Panc1 (cell line): Measurements from ENCODE around the gene GALT. TPM values are rescaled to one million over a fixed set of nuclear protein-coding genes. Genes with fewer than 3 reads are reported as not detected.

Experiments
- ATAC-seq: fragments of 200-7000 bp; cut with Tn5 transposase; 2 replicates; pipeline ENCODE4 v1.9.1; 2020; ENCODE audit warnings: mild to moderate bottlenecking, moderate library complexity
- BruUV-seq: library from RNA; stranded (reverse); fragments of 400-500 nt; replicated peaks from 2 replicates; lab custom pipeline; 2021; lab: Mats Ljungman, UMichigan
- CTCF ChIA-PET: fragments of 300-600 bp; sonication (Branson Sonifier 250); formaldehyde crosslinking; loops from one replicate; lab custom pipeline; 2022; ENCODE audit warnings: antibody characterized with exemption; lab: Charles Lee
- POLR2A ChIA-PET: fragments of 300-600 bp; sonication (Branson Sonifier 250); formaldehyde crosslinking; loops from one replicate; lab custom pipeline; 2022; ENCODE audit warnings: antibody characterized with exemption; lab: Charles Lee
- DNase-seq: peaks from one replicate; pipeline ENCODE4 v3.0.0-alpha.2; 2010; ENCODE audit warnings: low read depth, low spot score
- H3K27ac ChIP-seq: 2 replicates; pipeline ENCODE4 v1.5.1; 2011; ENCODE audit warnings: mild to moderate bottlenecking, low read length, inconsistent platforms
- H3K27me3 ChIP-seq: fragments of 200-500 bp; sonication (Bioruptor generic); 2 replicates; pipeline ENCODE4 v1.6.0; 2014; ENCODE audit warnings: low read length, inconsistent platforms; ENCODE audit not compliant: control insufficient read depth, insufficient read depth
- H3K36me3 ChIP-seq: fragments of 200-500 bp; sonication (Bioruptor generic); 2 replicates; pipeline ENCODE4 v1.5.1; 2014; ENCODE audit warnings: inconsistent platforms, mild to moderate bottlenecking, low read length, moderate library complexity; ENCODE audit not compliant: control insufficient read depth, insufficient read depth
- H3K4me1 ChIP-seq: 2 replicates; pipeline ENCODE4 v1.5.1; 2011; ENCODE audit warnings: inconsistent platforms, mild to moderate bottlenecking, low read length, moderate library complexity; ENCODE audit not compliant: control insufficient read depth, insufficient read depth
- H3K4me3 ChIP-seq, 2 experiments: 2 replicates each; pipeline ENCODE4 v1.5.1; 2011 to 2012; ENCODE audit warnings: low read depth in 2 of 2, low read length in 2 of 2, mild to moderate bottlenecking in 2 of 2, inconsistent platforms in 1 of 2, moderate library complexity in 1 of 2
- H3K9me3 ChIP-seq: fragments of 200-500 bp; sonication (Bioruptor generic); 2 replicates; pipeline ENCODE4 v1.5.1; 2014; ENCODE audit warnings: low read depth, mild to moderate bottlenecking, inconsistent platforms, low read length, moderate library complexity; ENCODE audit not compliant: control insufficient read depth, insufficient read depth
- CTCF ChIP-seq: fragments of 450-650 bp; IDR thresholded peaks from 2 replicates; pipeline ENCODE4 v1.5.1; 2017; ENCODE audit warnings: mild to moderate bottlenecking
- POLR2AphosphoS5 ChIP-seq: IDR thresholded peaks from 2 replicates; pipeline ENCODE4 v1.6.1; 2012; ENCODE audit warnings: mild to moderate bottlenecking, low read depth, low read length, moderate library complexity
- REST ChIP-seq, 2 experiments: IDR thresholded peaks; 2 replicates each; pipeline ENCODE4 v1.6.1; 2011 to 2012; ENCODE audit warnings: low read depth in 2 of 2, control low read depth in 1 of 2, low read length in 1 of 2, mild to moderate bottlenecking in 1 of 2, moderate library complexity in 1 of 2; ENCODE audit not compliant: insufficient read depth in 1 of 2
- SIN3A ChIP-seq: IDR thresholded peaks from 2 replicates; pipeline ENCODE4 v1.6.1; 2012; ENCODE audit warnings: low read depth, mild to moderate bottlenecking, low read length, moderate library complexity, borderline replicate concordance; ENCODE audit not compliant: insufficient read depth
- TCF7L2 ChIP-seq: IDR thresholded peaks from 2 replicates; pipeline ENCODE4 v1.6.1; 2011; ENCODE audit warnings: mild to moderate bottlenecking, low read depth, low read length, inconsistent platforms
- in situ Hi-C: cut with HindIII; loops from 2 replicates; pipeline ENCODE4 v1.10.0; 2016; ENCODE audit warnings: low sequenced_read_pairs, low pct_unique_long_range_greater_than_20kb
- intact Hi-C: fragments of 100-400 bp; cut with micrococcal nuclease; formaldehyde crosslinking; loops from one replicate; pipeline ENCODE4 v1.10.0; 2022; ENCODE audit not compliant: unreplicated experiment
- total RNA-seq: library from RNA; stranded (reverse); gene quantifications from one replicate; pipeline ENCODE4 v1.2.1, GENCODE V29; 2021; ENCODE audit not compliant: unreplicated experiment

The GALT gene
- total RNA-seq, 1 experiment from 2014 or later, result 42.5 TPM

GRCh38 chr9:34620061-34620994 is 26.1 kb upstream of the GALT start, which contains the start of gene DCTN3:
DCTN3 (minus strand) TSS chr9:34620495; CDS start chr9:34620464, 31 bp downstream.
- ATAC-seq, result peak; percentile 99

More at GRCh38 chr9:34620061-34620994, 26.1 kb upstream of the GALT start, which contains the start of gene DCTN3:
- CTCF ChIA-PET, result interaction anchor here (0.9 kb wide), 2 partner anchors 19 to 29 kb away, joined by 3 read pairs; no protein-coding TSS in a partner anchor
- H3K4me1 ChIP-seq, result peaks cover 8% of the 10 kb centered on the region; the same call in 1 of the 2 replicates
- POLR2A ChIA-PET, result interaction anchor here (0.6 to 1.0 kb wide), 3 partner anchors 9 to 440 kb away, joined by 4 to 6 read pairs (median 6); no protein-coding TSS in a partner anchor
- H3K27me3 ChIP-seq, result no peaks in the 10 kb centered on the region
- H3K27ac ChIP-seq, result peak within 1 kb of the TSS; percentile 78
- peak within 1 kb of the TSS; percentile 86 to 91 for H3K4me3 ChIP-seq
- DNase-seq, result no peak
- TF ChIP-seq REST (IDR thresholded peaks at IDR 0.05; ENCODE audit: insufficient read depth in 1 of 2, low read depth in 2 of 2, low read length in 1 of 2), result no peak
- peak; percentile 40; the same call in 1 of the 2 replicates for TF ChIP-seq POLR2AphosphoS5
- peak; percentile 85; the same call in 1 of the 2 replicates for TF ChIP-seq SIN3A
- TF ChIP-seq CTCF, result no peak
- no peak for TF ChIP-seq TCF7L2
- in situ Hi-C loops, result no loop called here
- no peaks in the 10 kb centered on the region for H3K36me3 ChIP-seq
- TSS peak; percentile 71 for BruUV-seq
- no peaks in the 10 kb centered on the region for H3K9me3 ChIP-seq
- intact Hi-C loops, result no loop called here
